Activated effector memory CD4-positive, alpha-beta T cell treated with anti-CD3 and anti-CD28 coated beads, Interleukin-2, amount 50 U/mL, for 16 hours (primary cell): ENCODE results near the gene SDHA.
A peak's percentile ranks its signal among the peaks of the same experiment; 100 is the strongest.

Experiments
- DNase-seq: peaks from one replicate; pipeline ENCODE4 v3.0.0-alpha.2; 2020

The SDHA gene

DNA sequence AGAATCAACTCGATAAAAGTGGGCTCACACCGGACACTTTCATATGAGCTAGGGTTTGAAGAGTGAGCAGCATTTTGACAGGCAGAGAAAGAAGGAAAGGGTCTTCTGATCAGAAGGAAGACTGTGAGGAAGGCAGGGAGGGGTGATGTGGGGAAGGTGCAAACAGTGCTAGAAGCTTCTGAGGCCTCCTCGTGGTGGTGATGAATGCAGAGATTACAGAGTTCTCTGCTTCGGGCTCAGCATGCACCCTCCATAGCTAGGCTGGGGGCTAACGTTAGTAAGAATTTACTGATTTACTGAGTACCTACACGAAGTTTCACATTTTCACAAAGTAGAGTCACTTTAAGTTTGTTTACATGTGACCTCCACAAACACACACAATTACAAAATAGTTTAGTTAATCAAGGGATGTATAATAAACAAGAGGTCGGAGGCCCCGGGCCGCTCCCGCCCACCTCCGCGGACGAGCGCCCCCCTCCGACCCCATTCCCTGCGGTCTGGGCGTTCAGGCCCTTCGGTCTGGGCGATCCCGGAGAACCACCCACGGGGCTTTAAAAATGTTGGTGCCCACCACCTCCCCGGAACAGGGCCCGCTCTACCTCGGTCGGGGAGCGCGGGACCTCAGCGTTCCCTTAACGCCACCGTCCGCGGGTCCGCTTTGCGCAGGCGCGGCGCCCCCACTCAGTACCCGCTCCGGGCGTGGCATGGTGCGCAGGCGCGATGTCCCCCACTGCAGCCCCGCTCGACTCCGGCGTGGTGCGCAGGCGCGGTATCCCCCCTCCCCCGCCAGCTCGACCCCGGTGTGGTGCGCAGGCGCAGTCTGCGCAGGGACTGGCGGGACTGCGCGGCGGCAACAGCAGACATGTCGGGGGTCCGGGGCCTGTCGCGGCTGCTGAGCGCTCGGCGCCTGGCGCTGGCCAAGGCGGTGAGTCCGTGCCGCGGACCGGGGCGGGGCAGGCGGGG, at the start of gene SDHA, which contains the start of gene CCDC127:
TSS of gene SDHA (plus strand) at position 827 of the 963 bp plus-strand sequence. CDS start at position 863, 36 bp downstream.
TSS of gene CCDC127 (minus strand) at position 660 of the 963 bp plus-strand sequence. CDS start 1,304 bp downstream, outside the sequence.
- peak; percentile 99 for DNase-seq

DNA sequence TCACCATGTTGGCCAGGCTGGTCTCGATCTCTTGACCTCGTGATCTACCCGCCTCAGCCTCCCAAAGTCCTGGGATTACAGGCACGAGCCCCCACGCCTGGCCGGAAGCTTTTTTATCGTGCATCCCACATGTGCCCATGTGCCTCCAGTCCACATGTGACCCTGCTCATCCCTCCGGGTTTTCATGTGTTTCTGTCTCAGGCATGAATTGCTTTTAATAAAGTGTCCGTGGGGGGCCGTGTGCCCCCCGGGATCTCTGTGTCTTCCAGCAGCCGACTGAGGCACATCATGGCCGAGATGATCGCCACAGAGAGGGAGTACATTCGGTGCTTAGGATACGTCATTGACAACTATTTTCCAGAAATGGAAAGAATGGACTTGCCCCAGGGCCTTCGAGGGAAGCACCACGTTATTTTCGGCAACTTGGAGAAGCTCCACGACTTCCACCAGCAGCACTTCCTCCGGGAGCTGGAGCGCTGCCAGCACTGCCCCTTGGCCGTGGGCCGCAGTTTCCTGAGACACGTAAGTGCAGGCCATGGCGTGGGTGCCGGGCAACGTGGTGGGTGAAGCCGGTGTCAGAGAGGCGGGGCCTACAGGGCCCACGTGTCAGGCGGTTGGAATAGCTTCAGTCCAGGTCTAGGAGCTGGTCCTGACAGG, 48.9 kb upstream of the SDHA start:
- DNase-seq, result peak; percentile 36

DNA sequence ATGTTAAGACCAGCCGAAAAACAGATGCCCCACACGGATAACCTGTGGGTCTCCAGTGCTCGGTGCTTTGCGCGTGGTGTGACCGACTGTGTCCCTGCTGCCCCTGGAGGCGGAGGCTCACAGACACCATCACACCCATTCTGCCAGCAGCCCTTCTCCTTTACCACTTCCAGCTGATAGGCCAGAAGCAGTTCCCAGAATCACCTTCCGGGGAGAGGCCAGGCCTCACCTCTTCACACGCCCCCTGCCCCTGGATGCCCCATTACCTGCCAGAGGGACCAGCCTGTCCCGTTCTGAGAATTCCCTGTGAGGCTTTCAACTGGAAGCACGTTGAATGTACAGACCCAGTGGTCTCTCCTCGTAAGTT, 48.4 kb upstream of the SDHA start:
- peak; percentile 14 for DNase-seq

- peak; percentile 57 for DNase-seq
Observed at GRCh38 chr5:170971-171800, 46.9 kb upstream of the SDHA start.

GRCh38 chr5:171801-172331, 46.3 kb upstream of the SDHA start:
- DNase-seq, result peak; percentile 57

- DNase-seq, result peak; percentile 17
Observed at GRCh38 chr5:172421-172820, 45.7 kb upstream of the SDHA start.

DNA sequence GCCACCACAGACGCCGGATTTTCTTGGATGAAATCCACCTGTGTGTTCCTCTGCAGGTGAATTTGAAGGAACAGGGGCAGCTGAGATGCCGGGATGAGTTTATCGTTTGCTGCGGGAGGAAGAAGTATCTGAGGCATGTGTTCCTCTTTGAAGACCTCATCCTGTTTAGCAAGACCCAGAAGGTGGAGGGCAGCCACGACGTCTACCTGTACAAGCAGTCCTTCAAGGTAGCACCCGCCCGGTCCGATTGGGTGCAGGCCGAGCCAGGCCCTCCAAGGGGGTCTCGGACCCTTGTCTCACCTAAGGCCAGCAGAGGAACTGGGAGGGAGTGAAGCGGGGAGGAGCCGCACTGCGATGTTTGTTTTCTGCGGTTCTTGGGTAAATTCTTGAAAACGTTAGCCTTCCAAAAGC, 45.3 kb upstream of the SDHA start:
- DNase-seq, result peak; percentile 34

DNA sequence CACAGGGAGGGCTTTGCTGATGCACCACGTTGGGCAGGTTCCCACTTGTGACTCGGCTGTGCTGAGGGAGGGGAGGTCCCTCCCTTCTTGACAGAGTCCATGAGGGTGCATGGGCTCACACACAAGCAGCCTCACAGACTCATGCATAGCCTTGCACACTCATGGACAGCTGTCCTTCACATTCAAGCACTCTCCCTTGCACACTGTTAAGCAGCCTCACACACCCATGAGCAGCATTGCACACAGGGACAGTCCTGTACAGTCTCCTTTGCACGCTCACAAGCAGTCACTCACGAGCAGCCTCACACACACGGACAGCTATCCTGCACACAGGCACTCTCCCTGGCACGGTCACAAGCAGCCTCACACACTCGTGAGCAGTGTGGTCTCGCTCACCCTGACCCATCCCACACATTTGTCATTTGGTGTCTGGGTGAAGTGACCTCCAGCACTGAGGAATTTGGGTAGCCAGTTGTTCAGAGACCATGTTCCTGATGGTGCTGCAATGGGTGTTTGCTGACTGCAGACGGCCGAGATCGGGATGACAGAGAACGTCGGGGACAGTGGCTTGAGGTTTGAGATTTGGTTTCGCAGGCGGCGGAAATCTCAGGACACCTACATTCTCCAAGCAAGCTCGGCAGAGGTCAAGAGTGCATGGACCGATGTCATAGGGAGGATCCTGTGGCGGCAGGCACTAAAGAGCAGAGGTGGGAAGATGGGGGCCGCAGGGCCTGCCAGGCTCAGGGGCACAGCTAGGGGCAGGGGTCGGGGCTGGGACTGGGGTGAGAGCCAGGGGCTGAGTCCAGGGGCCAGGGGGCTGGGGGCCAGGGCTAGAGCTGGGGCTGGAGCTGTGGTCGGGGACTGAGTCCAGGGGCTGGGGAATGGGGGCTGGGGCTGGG, 44.5 kb upstream of the SDHA start:
- DNase-seq, result peak; percentile 45

- no peak for DNase-seq
Observed at GRCh38 chr5:174291-174600, 43.9 kb upstream of the SDHA start.

GRCh38 chr5:174876-175465, 43.1 kb upstream of the SDHA start:
- DNase-seq, result no peak

- no peak for DNase-seq
Observed at GRCh38 chr5:176296-176823, 41.8 kb upstream of the SDHA start.

DNA sequence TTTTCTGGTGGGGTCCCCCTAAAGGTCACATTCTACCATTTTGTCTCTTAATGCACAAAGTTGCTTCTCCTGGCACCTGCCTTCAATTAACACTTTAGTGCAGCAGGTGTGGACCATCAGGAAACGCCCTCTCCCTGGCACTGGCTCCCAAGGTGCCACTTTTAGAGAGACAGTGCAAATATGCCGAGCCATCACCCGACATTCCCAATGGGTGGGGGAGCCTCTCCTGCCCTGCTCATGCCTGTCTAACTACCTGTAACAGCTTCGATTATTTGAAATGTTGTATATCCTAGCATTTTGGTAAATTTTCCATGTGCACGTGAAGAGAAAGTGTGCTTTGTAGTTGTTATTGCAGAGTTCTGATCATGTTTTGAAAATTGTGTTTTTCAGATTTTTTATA, 40.0 kb upstream of the SDHA start:
- no peak for DNase-seq

DNA sequence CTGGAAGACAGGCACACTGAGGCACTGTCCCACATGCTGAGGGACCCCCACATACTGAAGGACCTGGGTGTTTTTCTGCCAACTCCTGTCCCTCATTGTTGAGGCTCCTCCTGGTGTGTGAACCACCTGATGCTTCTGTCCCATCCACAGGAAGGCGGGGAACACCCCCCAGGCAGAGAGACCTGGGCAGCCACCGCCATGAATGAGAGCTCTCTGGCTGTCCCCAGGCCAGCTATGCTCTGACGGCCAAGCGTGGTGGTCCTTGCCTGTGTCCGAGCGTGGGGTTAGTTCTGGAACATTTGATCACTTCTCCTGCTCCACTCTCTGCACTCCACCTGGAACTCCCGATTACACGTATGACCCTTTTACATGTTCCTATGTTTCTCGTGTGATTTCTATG, 38.7 kb upstream of the SDHA start:
- DNase-seq, result no peak

DNA sequence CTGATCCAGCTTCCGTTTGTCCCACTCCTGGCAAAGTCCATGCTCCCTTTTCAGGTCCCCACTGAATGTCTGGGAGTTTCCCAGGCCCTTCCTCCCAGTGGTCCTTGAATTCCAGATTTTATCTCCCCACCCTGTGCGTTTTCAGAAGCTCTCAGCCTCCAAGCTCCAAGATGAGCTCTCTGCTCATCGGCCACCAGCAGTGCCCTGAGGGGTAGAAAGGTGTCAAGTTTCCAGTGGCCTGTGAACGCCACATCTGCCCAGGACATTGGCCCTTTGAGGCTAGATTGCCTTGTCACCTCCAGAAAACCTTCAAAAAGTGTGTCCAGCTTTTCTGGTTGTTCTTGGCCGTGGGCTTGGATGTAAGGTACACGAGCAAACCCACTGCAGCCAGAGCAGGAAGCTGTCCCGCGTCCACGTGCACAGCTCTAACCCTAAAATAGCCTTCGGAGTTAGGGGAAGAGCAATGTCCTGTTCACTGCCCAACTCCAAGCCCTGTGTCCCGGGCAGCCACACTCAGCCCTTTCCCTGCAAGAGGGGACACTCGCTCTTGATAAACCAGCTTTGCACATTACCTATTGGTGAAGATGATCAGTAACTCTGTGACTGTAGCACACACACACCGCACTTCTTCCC, 37.7 kb upstream of the SDHA start:
- DNase-seq, result no peak

DNA sequence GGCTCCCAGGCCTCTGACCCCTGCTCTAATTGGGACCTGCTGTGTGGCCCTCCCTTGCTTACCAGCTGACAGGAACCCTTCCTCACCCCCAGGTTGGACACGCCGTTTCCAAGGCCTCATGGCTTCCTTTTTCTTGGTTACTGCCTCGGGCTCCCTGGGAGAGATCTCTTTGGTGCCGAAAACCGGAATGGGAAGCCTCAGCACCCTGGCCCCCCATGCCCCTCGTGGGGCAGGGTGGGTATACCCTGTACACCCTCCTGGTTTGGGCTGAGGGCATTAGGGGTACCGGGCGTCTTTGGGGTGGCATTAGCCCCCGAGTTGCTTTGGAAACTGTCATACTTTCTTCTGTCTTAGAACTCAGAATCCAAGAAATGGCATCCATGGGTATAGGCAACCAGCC, 37.0 kb upstream of the SDHA start:
- no peak for DNase-seq

DNA sequence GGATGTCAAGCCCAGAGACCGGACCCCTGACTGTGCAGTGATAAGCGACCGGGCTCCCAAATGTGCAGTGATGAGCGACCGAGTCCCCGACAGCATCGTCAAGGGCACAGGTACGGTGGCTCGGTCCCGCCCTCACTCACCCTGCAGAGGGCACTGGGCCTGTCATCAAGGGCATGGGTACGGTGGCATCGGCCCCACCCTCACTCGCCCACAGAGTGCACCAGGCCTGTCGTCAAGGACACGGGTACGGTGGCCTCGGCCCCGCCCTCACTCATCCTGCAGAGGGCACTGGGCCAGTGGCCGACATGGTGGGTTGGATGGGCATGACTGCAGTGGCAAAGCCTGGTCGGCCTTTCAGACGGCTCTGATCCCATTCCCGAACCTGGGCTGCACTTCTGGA, 36.6 kb upstream of the SDHA start:
- DNase-seq, result no peak

GRCh38 chr5:182126-182525, 36.0 kb upstream of the SDHA start:
- no peak for DNase-seq

DNA sequence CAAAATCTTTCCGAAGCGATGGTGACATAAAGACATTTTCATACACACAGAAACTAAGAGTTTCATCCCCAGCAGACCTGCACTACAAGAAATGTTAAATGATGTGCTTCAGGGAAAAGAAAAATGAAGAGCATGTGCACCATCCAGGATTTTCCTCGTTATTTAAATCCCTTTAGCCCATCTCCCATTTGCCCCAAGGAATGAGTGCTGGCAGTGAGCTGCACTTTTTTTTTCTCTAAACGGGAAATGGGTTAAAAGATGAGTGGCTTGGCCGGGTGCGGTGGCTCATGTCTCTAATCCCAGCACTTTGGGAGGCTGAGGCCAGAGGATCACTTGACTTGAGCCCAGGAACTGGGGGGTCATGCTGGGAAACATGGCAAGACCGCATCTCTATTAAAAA, 33.6 kb upstream of the SDHA start:
- no peak for DNase-seq

- DNase-seq, result no peak
Observed at GRCh38 chr5:185095-186070, 32.7 kb upstream of the SDHA start.
